ENCODE results near the gene DCAF15.

Gene DCAF15

DNA sequence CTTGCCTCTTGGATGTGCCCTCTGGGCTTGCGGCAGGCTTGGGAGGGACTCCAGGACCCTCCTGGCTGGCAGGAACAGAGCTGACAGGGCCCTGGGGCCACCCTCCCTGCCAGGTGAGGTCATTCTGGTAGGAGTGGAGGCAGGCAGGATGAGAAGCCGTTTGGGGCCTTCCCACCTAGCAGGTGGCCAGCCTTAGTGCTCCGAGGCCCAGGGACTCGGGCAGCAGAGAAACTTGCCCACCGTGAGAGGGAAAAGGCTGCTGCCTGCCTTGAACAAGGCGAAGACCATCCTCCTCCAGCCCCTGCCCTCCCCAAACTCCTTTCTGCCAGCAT is 45.3 kb downstream of the DCAF15 start:
- in situ Hi-C loops (cut with HindIII; ENCODE audit: low sequenced_read_pairs) = no loop called here
- no peak overlapping the region for H3K4me3 ChIP-seq (ENCODE audit: low read depth, low read length)
- DNase-seq (ENCODE audit: low read depth) = no peak
- TF ChIP-seq, protein P1, sequence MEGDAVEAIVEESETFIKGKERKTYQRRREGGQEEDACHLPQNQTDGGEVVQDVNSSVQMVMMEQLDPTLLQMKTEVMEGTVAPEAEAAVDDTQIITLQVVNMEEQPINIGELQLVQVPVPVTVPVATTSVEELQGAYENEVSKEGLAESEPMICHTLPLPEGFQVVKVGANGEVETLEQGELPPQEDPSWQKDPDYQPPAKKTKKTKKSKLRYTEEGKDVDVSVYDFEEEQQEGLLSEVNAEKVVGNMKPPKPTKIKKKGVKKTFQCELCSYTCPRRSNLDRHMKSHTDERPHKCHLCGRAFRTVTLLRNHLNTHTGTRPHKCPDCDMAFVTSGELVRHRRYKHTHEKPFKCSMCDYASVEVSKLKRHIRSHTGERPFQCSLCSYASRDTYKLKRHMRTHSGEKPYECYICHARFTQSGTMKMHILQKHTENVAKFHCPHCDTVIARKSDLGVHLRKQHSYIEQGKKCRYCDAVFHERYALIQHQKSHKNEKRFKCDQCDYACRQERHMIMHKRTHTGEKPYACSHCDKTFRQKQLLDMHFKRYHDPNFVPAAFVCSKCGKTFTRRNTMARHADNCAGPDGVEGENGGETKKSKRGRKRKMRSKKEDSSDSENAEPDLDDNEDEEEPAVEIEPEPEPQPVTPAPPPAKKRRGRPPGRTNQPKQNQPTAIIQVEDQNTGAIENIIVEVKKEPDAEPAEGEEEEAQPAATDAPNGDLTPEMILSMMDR (IDR thresholded peaks at IDR 0.05; ENCODE audit: low read depth, low read length, missing control alignments) = no peak

DNA sequence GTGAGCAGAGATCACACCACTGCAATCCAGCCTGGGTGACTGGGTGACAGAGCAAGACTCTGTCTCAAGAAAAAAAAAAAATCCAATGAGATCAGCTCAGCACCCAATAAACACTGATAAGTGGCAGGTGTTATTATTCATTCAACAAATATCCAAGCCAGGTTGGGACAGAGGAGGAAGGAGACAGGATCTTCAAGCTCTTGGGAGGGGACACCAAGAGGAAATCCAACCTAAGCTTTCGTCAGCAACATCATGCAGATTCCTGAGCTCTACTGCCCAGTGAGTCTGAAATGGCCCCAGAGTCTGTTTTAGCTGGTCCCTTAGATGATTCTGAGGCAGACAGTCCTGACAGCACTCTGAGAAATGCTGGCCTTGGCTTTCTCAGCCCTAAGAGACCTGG is 46.1 kb downstream of the DCAF15 start:
- DNase-seq (ENCODE audit: low read depth) = no peak
- TF ChIP-seq, protein P1 (IDR thresholded peaks at IDR 0.05; ENCODE audit: low read depth, low read length, missing control alignments) = no peak
- in situ Hi-C loops (cut with HindIII; ENCODE audit: low sequenced_read_pairs) = no loop called here
- no peak overlapping the region for H3K4me3 ChIP-seq (ENCODE audit: low read depth, low read length)

DNA sequence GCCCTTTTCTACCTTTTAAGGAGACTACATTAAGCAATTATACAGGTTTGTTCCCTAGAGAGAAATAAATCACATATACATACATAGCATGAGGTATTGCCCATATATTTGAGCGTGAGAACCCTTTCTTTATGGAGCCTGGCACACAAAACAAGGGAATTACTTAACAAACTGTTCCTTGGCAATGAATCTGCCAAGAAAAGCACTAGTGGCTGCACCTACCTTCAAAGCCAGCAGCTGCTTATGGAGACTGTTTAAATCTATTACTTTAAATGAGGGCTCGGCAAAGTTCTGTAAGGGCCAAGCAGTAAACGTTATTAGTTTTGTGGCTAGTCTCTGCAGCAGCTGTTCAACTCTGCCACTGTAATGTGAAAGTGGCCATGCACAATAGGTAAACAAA is 46.8 kb downstream of the DCAF15 start:
- DNase-seq (ENCODE audit: low read depth) = no peak
- in situ Hi-C loops (cut with HindIII; ENCODE audit: low sequenced_read_pairs) = no loop called here
- no peak overlapping the region for H3K4me3 ChIP-seq (ENCODE audit: low read depth, low read length)
- TF ChIP-seq, protein P1 (IDR thresholded peaks at IDR 0.05; ENCODE audit: low read depth, low read length, missing control alignments) = no peak

DNA sequence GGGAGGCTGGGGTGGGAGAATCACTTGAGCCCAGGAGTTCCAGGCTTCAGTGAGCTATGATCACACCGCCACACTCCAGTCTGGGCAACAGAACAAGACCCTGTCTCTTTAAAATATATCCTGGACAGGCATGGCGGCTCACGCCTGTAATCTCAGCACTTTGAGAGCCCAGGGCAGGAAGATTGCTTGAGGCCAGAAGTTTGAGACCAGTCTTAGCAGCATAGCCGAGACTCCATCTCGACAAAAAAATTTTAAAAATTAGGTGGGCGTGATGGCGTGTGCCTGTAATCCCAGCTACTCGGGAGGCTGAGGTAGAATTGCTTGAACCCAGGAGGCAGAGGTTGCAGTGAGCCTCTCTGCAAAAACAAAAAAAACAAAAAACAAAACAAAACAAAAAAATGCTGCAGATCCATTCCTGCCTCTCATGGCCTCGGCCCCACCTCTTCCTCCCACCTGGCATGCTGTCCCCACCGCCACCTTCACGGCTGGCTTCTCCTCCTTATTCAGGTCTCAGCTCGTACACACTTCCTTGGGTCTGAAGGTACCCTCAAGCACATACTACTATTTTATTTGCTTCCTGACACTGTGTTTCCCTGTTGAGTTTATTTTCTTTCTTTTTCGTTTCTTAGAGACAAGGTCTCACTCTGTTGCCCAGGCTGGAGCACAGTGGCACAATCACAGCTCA is 48.5 kb downstream of the DCAF15 start:
- TF ChIP-seq, protein P1 (IDR thresholded peaks at IDR 0.05; ENCODE audit: low read depth, low read length, missing control alignments) = no peak
- no peak for DNase-seq (ENCODE audit: low read depth)
- in situ Hi-C loops (cut with HindIII; ENCODE audit: low sequenced_read_pairs) = no loop called here
- H3K4me3 ChIP-seq (ENCODE audit: low read depth, low read length) = no peak overlapping the region

DNA sequence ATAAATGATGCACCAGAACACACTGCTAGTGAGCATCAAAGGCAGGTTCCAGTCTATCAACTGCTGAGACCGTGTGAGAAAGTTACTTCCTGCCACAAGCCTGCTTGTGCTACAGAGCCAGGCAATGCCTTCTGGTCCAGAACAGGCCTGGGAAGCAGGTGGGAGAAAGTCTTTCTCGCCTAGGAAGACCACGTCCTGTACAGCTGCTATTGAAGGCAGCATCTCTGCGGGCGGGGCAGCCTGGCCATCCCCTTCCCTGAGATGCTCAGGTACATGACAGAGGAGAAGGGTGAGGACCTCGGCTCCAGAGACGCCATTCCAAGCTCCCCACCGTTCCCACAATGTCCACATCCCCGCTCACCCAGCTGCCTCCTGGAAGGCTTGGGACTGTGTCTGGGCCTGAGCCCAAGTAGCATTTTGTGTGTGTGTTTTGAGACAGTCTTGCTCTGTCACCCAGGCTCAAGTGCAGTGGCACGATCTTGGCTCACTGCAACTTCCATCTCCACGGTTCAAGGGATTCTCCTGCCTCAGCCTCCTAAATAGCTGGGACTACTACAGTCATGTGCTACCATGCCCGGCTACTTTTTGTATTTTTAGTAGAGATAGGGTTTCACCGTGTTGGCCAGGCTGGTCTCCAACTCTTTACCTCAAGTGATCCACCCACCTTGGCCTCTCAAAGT is 50.4 kb downstream of the DCAF15 start:
- no peak overlapping the region for H3K4me3 ChIP-seq (ENCODE audit: low read depth, low read length)
- TF ChIP-seq, protein P1 (IDR thresholded peaks at IDR 0.05; ENCODE audit: low read depth, low read length, missing control alignments) = no peak
- in situ Hi-C loops (cut with HindIII; ENCODE audit: low sequenced_read_pairs) = no loop called here
- DNase-seq (ENCODE audit: low read depth) = no peak

DNA sequence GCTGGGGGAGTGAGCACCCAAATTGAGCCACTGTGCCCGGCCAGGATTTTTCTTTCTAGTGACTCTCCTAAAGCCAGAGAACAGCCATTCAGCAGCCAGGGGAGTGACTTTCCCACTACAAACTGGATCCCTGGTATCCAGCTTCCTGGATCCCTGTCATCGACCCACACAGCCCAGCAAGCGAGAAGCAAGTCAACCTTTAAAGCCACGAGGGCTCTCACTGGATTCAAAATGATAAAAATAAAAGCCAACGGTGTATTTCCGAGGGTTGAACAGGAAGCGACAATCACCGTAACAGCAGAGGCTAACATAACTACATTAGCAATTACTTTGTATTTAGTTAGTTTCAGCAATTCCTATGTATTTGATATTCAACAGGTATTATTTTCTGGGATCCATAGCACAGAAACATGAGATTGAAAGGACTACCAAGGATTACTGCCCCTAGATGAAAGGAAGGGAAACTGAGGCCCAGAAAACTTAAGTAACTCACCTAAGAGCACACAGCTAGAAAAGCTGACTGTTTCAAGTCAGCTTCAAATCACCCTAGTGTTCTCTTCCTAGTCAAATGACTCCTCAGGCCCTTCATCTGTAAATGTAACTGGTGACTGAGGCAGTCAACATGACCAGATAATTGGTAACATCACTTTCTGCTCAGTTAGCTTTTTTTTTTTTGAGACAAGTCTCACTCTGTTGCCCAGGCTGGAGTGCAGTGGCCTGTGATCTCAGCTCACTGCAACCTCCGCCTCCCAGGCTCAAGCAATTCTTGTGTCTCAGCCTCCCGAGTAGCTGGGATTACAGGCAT is 51.1 kb downstream of the DCAF15 start:
- in situ Hi-C loops (cut with HindIII; ENCODE audit: low sequenced_read_pairs) = no loop called here
- DNase-seq (ENCODE audit: low read depth) = no peak
- H3K4me3 ChIP-seq (ENCODE audit: low read depth, low read length) = no peak overlapping the region
- TF ChIP-seq, protein P1 (IDR thresholded peaks at IDR 0.05; ENCODE audit: low read depth, low read length, missing control alignments) = no peak
